Skeletal muscle tissue (tissue), 4 donors: ENCODE measurements around the gene OR6J1. TPM values are rescaled to one million over a fixed set of nuclear protein-coding genes. Genes with fewer than 3 reads are reported as not detected.
"Not testable (repeated sequence)": the region's sequence is repeated elsewhere in the genome, so short reads cannot be mapped to it uniquely, and the experiment has no call there.

Experiments
- H3K27ac ChIP-seq: one replicate; pipeline ENCODE4 v1.7.0; 2013; ENCODE audit warnings: mild to moderate bottlenecking, low read depth, low read length, inconsistent platforms
- H3K27me3 ChIP-seq, 3 donors: one replicate each; pipeline ENCODE4 v1.7.0; 2013; ENCODE audit warnings: low read length in 3 of 3; ENCODE audit not compliant: control insufficient read depth in 3 of 3, insufficient read depth in 3 of 3
- H3K36me3 ChIP-seq, 3 donors: one replicate each; pipeline ENCODE4 v1.7.0; 2013; ENCODE audit warnings: low read length in 3 of 3; ENCODE audit not compliant: control insufficient read depth in 3 of 3, insufficient read depth in 3 of 3
- H3K4me1 ChIP-seq, 3 donors: one replicate each; pipeline ENCODE4 v1.7.0; 2013; ENCODE audit warnings: low read length in 3 of 3, mild to moderate bottlenecking in 3 of 3; ENCODE audit not compliant: control insufficient read depth in 3 of 3, insufficient read depth in 3 of 3
- H3K4me3 ChIP-seq, 3 donors: one replicate each; pipeline ENCODE4 v1.7.0; 2013; ENCODE audit warnings: low read length in 3 of 3
- H3K9ac ChIP-seq, 3 donors: one replicate each; pipeline ENCODE4 v1.7.0; 2013; ENCODE audit warnings: low read length in 3 of 3, mild to moderate bottlenecking in 3 of 3, moderate library complexity in 2 of 3, low read depth in 1 of 3
- H3K9me3 ChIP-seq, 3 donors: one replicate each; pipeline ENCODE4 v1.7.0; 2013; ENCODE audit warnings: low read length in 3 of 3; ENCODE audit not compliant: control insufficient read depth in 3 of 3
- total RNA-seq: library from RNA; depleted of rRNA; stranded (reverse); fragments of >200 nt; gene quantifications from one replicate; pipeline ENCODE4 v1.2.3, GENCODE V29; 2014
- donor health status: Osteomylitis.

OR6J1 gene
- total RNA-seq = not detected

DNA sequence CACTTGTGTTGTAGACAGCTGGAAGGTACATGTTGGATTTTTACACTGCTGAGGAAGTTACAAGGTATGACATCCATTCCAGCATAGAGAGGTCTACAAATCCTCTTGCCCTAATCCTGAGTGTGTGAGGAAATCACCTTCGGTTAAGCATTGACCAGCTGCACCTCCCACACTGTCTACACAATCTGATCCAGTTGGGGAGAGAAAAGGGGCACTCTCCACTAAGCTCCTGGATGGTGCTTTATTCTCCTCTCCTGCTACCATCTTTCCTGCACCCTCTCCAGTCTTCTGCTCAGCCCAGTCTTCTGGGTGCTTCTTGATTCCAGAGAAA lies at the start of gene OR6J1:
Gene OR6J1, minus strand, starts transcription at position 48 of the 331 bp plus-strand sequence. CDS start 9,541 bp downstream, outside the sequence.
- no peaks in the 10 kb centered on the region for H3K27me3 ChIP-seq
- no peaks in the 10 kb centered on the region for H3K36me3 ChIP-seq
- H3K9ac ChIP-seq = no peak within 1 kb of the TSS
- no peaks in the 10 kb centered on the region for H3K4me1 ChIP-seq
- H3K27ac ChIP-seq = no peak within 1 kb of the TSS
- no peak within 1 kb of the TSS for H3K4me3 ChIP-seq
- H3K9me3 ChIP-seq = no peaks in the 10 kb centered on the region

DNA sequence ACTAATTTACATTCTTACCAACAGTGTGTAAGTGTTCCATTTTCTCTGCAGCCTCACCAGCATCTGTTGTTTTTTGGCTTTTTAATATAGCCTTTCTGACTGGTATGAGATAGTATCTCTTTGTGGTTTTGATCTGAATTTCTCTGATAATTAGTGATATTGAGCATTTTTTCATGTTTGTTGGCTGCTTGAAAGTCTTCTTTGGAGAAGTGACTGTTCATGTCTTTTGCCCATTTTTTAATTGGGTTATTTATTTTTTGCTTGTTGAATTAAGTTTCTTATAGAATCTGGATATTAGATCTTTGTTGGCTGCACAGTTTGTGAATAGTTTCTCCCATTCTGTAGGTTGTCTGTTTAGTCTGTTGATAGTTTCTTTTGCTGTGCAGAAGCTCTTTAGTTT lies 48.0 kb upstream of the OR6J1 start:
- no peaks in the 10 kb centered on the region for H3K4me1 ChIP-seq
- H3K9me3 ChIP-seq = no peaks in the 10 kb centered on the region
- H3K27ac ChIP-seq = no peak overlapping the region
- H3K27me3 ChIP-seq = peaks cover 0 to 3% (median 3%) of the 10 kb centered on the region in 3 donors
- H3K36me3 ChIP-seq = no peaks in the 10 kb centered on the region
- H3K9ac ChIP-seq = no peak overlapping the region
- no peak overlapping the region for H3K4me3 ChIP-seq

DNA sequence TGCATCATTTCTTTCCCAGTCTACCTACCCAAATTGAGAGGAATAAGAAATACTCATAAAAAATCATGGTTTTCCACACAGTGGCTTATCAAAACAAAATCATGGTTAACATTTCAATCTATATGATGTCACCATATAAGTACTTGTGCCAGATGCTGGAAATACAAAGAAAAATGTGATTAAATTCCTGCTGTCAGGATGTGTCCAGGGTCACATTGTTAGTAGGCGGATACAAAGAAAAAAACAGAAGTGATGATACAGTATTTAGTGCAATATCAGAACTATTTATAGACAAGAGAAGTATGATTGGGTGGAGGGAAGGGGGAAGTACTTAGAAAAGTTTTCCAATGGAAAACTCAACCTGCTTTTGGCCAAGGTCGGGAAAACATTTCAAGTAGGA lies 47.0 kb upstream of the OR6J1 start:
- Histone ChIP-seq H3K4me1 (no peaks in the 10 kb centered on the region), H3K4me3 (no peak overlapping the region), H3K27ac (no peak overlapping the region), H3K9ac (no peak overlapping the region), H3K36me3 (no peaks in the 10 kb centered on the region), H3K9me3 (no peaks in the 10 kb centered on the region), H3K27me3 (peaks cover 0 to 3% (median 1%) of the 10 kb centered on the region in 3 donors)

DNA sequence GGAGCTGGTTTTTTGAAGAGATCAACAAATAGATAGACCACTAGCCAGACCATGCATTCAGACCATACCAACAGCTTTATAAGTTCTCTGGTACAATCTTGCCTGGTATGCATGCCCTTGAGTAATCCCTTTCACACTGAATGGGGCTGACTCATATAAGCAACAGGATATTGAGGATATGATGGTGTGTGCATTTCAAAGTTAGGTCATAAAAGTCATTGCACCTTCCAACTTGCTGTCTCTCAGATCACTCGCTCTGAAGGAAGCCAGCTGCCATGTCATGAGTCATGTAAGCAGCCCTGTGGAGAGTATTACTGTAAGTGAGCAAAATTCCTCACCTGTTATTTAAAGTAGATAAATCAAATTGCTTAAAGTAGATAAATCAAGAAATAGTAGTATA lies 45.0 kb upstream of the OR6J1 start:
- no peak overlapping the region for H3K27ac ChIP-seq
- H3K27me3 ChIP-seq = peaks cover 0 to 1% (median 0%) of the 10 kb centered on the region in 3 donors
- no peak overlapping the region for H3K9ac ChIP-seq
- no peaks in the 10 kb centered on the region for H3K36me3 ChIP-seq
- no peaks in the 10 kb centered on the region for H3K9me3 ChIP-seq
- H3K4me3 ChIP-seq = no peak overlapping the region
- H3K4me1 ChIP-seq = no peaks in the 10 kb centered on the region

DNA sequence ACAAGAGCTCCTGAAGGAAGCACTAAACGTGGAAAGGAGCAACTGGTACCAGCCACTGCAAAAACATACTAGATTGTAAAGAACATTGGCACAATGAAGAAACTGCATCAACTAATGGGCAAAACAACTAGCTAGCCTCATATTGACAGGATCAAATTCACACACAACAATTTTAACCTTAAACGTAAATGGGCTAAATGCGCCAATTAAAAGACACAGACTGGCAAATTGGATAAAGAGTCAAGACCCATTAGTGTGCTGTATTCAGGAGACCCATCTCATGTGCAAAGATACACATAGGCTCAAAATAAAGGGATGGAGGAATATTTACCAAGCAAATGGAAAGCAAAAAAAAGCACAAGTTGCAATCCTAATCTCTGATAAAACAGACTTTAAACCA lies 43.8 kb upstream of the OR6J1 start:
- H3K27ac ChIP-seq, H3K9me3 ChIP-seq, H3K27me3 ChIP-seq, H3K4me3 ChIP-seq, H3K9ac ChIP-seq, H3K36me3 ChIP-seq, H3K4me1 ChIP-seq: not testable (repeated sequence)

DNA sequence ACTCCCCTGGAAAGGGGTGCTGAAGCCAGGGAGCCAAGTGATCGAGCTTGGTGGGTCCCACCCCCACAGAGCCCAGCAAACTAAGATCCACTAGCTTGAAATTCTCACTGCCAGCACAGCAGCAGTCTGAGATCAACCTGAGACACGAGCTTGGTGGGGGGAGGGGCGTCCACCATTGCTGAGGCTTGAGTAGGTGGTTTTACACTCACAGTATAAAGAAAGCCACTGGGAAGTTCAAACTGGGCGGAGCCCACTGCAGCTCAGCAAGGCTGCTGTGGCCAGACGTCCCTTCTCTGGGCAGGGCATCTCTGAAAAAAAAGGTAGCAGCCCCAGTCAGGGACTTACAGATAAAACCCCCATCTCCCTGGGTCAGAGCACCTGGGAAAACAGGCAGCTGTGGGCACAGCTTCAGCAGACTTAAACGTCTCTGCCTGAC lies 42.0 kb upstream of the OR6J1 start:
- not testable (repeated sequence) for H3K9me3 ChIP-seq, H3K4me1 ChIP-seq, H3K27me3 ChIP-seq, H3K4me3 ChIP-seq, H3K36me3 ChIP-seq, H3K9ac ChIP-seq, H3K27ac ChIP-seq

DNA sequence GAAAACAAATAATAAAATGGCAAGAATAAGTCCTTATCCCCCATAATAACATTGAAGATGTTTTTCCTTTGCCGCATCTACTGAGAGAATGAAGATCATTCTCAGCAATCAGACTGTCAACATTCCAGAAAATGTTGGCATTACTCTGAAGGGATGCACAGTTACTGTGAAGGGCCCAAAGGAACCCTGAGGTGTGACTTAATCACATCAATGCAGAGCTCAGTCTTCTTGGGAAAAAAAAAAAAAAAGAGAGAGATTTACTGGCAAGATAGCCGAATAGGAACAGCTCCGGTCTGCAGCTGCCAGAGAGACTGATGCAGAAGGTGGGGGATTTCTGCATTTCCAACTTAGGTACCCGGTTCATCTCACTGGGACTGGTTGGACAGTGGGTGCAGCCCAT lies 41.3 kb upstream of the OR6J1 start:
- Histone ChIP-seq H3K4me1 (no peaks in the 10 kb centered on the region), H3K27ac (no peak overlapping the region), H3K9ac (no peak overlapping the region), H3K4me3 (no peak overlapping the region), H3K36me3 (no peaks in the 10 kb centered on the region), H3K27me3 (no peaks in the 10 kb centered on the region), H3K9me3 (no peaks in the 10 kb centered on the region)

DNA sequence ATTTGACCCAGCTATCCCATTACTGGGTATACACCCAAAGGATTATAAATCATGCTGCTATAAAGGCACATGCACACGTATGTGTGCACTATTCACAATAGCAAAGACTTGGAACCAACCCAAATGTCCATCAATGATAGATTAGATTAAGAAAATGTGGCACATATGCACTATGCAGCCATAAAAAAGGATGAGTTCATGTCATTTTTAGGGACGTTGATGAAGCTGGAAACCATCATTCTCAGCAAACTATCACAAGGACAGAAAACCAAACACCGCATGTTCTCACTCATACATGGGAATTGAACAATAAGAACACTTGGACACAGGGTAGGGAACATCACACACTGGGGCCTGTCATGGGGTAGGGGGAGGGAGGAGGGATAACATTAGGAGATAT lies 39.3 kb upstream of the OR6J1 start:
- H3K9ac ChIP-seq, H3K9me3 ChIP-seq, H3K4me1 ChIP-seq, H3K27ac ChIP-seq, H3K36me3 ChIP-seq, H3K27me3 ChIP-seq, H3K4me3 ChIP-seq: not testable (repeated sequence)

DNA sequence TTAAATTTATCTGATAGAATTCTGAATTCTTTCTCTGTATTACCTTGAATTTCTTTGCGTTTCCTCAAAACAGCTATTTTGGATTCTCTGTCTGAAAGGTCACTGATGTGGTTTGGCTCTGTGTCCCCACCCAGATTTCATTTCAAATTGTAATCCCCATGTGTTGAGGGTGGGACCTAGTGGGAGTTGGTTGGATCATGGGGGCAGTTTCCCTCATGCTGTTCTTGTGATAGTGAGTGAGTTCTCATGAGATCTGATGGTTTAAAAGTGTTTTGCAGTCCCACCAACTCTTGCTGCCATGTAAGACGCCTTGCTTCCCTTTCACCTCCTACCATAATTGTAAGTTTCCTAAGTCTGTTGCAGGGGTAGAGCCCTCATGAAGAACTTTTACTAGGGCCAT lies 34.1 kb upstream of the OR6J1 start:
- no peak overlapping the region for H3K4me3 ChIP-seq
- H3K27me3 ChIP-seq = peaks cover 0 to 3% (median 0%) of the 10 kb centered on the region in 3 donors
- no peak overlapping the region for H3K9ac ChIP-seq

DNA sequence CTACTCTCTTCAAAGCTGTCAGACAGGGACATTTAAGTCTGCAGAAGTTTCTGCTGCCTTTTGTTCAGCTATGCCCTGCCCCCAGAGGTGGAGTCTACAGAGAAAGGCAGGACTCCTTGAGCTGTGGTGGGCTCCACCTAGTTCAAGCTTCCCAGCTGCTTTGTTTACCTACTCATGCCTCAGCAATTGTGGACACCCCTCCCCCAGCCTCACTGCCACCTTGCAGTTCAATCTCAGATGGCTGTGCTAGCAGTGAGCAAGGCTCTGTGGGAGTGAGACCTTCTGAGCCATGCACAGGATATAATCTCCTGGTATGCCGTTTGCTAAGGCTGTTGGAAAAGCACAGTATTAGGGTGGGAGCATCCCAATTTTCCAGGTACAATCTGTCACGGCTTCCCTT lies 33.4 kb upstream of the OR6J1 start:
- not testable (repeated sequence) for H3K27ac ChIP-seq, H3K9me3 ChIP-seq, H3K4me3 ChIP-seq, H3K4me1 ChIP-seq, H3K36me3 ChIP-seq, H3K9ac ChIP-seq, H3K27me3 ChIP-seq

More for the DNA sequence above, 34.1 kb upstream of the OR6J1 start:
- Histone ChIP-seq H3K36me3 (no peaks in the 10 kb centered on the region), H3K27ac (no peak overlapping the region), H3K4me1 (no peaks in the 10 kb centered on the region), H3K9me3 (no peaks in the 10 kb centered on the region)

DNA sequence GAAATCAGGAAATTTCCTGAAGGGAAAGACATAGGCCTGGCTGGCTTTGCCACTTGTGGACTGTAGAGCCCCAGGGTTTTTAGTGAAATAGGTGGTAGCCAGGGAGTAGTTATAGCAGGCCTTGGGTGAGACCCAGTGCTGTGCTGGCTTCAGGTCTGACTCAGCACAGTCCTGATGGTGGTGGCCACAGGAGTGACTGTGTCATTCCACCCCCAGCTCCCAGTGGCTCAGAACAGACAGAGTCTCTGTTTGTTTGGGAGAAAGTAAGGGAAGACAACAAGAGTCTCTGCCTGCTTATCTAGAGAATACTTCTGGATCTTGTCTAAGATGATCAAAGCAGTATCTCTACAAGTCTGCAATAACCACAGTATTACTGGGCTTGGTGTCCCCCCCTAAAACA lies 27.5 kb upstream of the OR6J1 start:
- no peaks in the 10 kb centered on the region for H3K9me3 ChIP-seq

More for the DNA sequence above, 27.5 kb upstream of the OR6J1 start:
- Histone ChIP-seq H3K4me3 (no peak overlapping the region), H3K27me3 (no peaks in the 10 kb centered on the region), H3K9ac (no peak overlapping the region), H3K4me1 (peaks cover 0 to 3% (median 0%) of the 10 kb centered on the region in 3 donors), H3K36me3 (no peaks in the 10 kb centered on the region), H3K27ac (no peak overlapping the region)
